GM21529 (cell line): ENCODE data around the gene CNTN5.
"Not testable (repeated sequence)": the region's sequence is repeated elsewhere in the genome, so short reads cannot be mapped to it uniquely, and the experiment has no call there.

Experiments
- ATAC-seq: cut with Tn5 transposase; IDR thresholded peaks from one replicate; pipeline ENCODE4 v1.9.1; 2021; ENCODE audit not compliant: unreplicated experiment

The CNTN5 gene

DNA sequence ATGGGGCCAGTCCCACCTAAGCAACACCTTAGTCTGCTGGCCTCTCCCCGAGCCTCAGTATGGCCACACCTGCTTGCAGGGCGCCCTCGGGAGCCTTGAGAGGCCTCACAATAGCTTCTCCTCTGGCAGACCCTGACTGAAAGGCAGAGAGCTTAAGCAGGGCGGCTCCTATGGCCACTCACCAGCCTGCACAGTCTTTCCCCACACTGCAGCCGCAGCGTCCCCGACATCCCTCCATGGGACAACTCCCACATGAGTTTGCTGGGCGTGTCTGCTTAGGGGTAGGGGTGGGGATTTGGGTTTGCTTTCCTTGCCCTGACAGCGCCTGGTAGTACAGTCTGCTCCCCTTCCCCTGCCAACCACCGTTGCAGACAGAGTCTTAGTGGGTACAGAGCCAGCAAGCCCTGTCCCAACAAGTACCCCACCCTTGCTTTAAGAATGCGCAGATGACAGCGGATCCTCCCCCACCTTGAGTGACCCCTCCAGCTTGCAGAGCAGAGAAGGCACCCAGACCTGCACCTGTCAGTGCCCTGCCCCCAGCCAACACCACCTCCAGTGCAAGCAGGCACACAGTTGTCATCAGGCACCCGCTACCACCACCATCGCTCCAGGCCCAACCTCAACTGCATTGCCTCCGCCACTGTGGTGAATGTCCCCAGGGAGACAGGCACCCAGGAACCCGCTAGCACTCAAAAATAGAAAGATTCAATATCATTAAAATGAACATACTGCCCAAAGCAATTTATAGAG is 1252.5 kb downstream of the CNTN5 start:
- no peak for ATAC-seq

GRCh38 chr11:100274466-100274865 is 1253.7 kb downstream of the CNTN5 start:
- not testable (repeated sequence) for ATAC-seq

- ATAC-seq = no peak
Measured at GRCh38 chr11:100294748-100295147, 1274.0 kb downstream of the CNTN5 start.

DNA sequence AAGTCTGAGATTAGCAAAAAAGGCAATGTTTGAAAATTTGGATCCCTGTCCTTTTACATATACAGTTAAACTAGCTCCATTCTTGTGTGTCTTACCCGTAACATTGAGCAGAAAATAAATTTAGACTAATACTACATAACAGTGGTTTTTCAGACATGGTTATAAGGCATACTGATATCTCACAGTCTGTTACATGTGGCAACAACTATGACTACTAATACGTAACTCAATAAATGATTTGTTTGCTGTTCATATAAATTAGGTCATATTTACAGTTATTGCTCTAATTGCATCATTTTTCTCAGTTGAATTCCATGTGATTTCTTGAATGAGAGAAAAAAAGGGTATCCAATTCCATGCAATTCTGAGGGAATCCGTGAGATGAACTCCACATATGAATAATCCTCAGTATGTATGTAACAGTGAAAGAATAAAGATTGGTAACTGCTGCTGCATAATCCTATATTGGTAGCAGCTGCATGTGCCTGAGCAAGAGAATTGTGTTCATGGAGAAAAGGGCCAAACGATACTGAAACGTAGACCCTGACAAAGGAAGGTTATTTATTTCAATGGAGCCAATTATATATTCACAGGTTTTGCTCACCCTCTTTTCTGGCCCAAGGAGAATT is 1275.4 kb downstream of the CNTN5 start:
- ATAC-seq = no peak

DNA sequence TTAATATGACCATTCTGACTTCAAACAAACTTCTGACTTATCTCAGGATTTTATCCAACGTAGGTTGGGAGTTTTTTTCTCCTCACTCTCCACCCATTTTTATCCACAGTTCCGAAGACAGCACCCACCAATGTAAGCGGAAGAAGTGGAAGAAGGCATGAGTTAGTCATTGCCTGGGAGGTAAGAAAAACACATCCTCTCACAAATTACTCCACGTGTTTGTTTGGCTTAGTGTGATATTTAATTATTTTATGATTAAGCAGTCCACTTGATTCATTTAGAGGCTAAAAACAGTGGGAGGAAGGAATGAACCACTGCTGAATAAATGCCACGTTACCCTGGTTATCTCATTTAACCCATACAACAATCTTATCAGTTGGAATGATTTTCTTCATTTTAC is 1276.8 kb downstream of the CNTN5 start:
- no peak for ATAC-seq

GRCh38 chr11:100302824-100303223 is 1282.1 kb downstream of the CNTN5 start:
- ATAC-seq = no peak

DNA sequence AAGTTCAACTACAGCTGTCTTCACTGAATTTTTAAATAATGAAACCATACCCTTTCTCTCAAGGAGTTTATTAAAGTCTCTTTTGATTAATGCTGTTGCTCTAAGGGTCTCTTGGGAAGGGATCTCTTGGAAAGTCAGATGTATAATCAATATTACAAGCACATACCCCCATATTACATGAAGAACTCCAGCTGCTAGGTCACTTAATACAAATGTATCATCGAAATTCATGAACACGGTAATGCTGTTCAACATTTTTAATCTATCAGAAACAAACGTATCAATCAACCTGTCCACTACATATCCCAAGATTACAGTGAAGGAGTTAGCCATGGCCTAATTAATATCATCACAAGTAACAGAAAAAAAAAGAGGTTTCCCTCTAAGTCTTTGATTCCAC is 1283.1 kb downstream of the CNTN5 start:
- no peak for ATAC-seq

- no peak for ATAC-seq
Measured at GRCh38 chr11:100308202-100308601, 1287.5 kb downstream of the CNTN5 start.

GRCh38 chr11:100315946-100316345 is 1295.2 kb downstream of the CNTN5 start:
- ATAC-seq = no peak

- ATAC-seq = no peak
Measured at GRCh38 chr11:100316952-100317351, 1296.2 kb downstream of the CNTN5 start.

DNA sequence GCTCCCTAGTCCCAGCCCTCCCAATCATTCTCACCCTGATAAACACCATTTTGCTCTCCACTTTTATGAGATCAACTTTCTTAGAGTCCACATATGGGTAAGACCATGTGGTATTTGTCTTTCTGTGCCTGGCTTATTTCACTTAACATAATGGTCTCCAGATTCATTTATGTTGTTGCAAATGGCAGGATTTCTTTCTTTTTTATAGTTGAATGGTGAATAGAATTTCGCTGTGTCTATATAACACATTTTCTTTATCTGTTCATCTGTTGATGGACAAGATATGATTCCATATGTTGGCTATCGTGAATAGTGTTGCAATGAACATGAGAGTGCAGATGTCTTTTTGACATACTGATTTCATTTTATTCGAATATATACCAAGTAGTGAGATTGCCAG is 1298.9 kb downstream of the CNTN5 start:
- no peak for ATAC-seq

GRCh38 chr11:100328626-100329340 is 1308.0 kb downstream of the CNTN5 start:
- no peak for ATAC-seq

DNA sequence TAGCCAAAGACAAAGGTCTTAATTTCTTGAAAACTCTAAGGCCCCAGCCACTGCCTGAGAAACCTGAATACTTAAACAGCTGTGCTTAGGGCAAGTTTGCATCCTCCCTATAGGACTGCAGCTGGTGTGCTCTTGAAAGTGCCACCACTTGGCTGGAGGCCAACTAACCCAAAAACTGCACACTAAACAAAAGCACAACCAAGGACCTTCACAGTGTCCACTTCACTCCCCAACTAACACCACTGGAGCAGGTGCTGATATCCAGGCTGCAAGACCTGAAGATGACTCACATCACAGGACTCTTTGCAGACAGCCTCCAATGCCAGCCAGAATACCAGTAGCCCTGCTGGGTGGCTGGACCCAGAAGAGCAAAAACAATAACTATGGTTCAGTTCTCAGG is 1308.6 kb downstream of the CNTN5 start:
- ATAC-seq = no peak

- no peak for ATAC-seq
Measured at GRCh38 chr11:100336873-100337272, 1316.1 kb downstream of the CNTN5 start.

GRCh38 chr11:100338144-100338840 is 1317.5 kb downstream of the CNTN5 start:
- ATAC-seq = no peak

DNA sequence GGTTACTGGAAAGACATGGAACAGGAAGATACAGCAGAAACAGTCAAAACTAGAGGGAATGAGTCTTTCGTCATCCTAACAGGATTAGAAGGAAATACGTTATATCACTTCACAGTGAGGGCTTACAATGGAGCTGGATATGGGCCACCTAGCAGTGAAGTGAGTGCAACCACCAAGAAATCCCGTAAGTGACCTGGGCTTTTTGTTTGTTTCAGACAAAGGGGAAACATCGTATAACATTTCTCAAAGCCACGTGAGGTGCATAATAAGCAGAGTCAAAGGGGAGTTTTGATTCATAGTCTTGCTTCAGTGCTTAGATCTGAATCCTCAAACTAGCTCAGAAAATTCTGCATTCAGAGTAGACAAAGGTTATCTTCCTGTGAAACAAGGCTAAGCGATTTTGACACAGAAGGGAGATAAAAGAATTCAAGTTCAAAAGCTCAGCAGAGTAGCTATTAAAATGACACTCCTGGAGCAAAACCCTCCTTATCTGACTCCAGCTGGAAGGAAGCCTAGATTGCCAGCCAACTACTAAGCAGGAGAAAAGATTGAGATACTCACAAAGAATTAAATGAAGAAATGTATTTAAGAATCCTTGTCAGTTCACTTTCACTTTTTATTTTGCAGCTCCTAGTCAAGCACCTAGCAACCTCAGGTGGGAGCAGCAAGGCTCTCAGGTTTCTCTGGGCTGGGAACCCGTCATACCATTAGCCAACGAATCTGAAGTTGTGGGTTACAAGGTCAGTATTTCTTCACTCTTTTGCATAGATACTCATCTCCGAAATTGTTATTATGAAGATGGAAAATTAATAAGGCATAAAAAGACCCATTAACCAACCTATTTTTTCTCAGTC is 1319.9 kb downstream of the CNTN5 start:
- no peak for ATAC-seq

DNA sequence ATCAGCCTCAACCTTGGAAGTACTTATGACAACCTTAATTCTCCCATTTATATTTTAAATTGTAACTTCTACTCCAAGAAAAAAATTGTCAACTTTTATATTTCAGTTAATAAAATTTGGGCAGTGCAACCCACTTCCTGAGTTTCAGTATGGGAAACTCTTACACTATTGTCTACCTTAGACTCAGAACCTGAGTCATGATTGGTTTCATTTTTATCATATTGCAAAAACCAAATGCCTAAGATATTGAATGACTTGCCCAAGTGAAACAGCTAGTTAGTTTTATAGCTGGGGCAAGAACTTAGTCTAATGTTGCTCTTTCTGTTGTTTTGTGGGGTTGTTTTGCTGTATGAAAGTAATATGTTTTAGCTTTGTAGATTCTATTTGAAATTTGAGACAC is 1332.3 kb downstream of the CNTN5 start:
- no peak for ATAC-seq

DNA sequence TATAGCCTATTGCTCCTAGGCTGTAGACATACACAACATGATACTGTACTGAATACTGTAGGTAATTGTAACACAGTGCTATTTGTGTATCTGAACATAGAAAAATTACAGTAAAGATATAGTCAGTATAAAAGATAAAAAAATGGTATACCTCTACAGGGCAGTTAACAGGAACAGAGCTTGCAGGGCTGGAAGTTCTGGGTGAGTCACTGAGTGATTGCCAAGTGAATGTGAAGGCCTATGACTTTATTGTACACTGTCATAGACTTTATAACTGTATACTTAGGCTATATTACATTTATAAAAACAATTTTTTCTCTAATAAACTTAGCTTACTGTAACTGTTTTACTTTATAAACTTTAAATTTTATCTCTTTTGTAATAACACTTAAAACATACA is 1334.0 kb downstream of the CNTN5 start:
- ATAC-seq = no peak

GRCh38 chr11:100356035-100356434 is 1335.3 kb downstream of the CNTN5 start:
- no peak for ATAC-seq

GRCh38 chr11:100359281-100359680 is 1338.5 kb downstream of the CNTN5 start:
- no peak for ATAC-seq

DNA sequence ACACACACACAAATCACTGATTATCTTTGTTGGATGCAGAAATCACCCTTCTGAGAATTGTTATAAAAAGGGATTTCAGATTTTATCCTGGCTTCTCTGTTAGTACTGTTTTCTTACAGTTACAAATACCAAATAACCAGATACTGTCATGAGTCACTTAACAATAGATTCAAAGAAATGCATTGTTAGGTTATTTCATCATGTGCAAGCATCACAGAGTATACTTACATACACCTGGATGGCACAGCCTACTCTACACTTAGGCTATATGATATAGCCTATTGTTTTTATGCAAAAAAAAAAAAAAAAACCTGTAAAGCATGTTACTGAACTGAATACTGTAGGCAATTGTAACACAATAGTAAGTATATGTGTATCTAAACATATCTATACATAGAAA is 1347.1 kb downstream of the CNTN5 start:
- no peak for ATAC-seq
